Measurements from ENCODE around the gene RALGAPA1.

GRCh38 chr14:35531960-35532747, 276.9 kb downstream of the RALGAPA1 start:
- no peak for TF ChIP-seq EZH2phosphoT487 (IDR thresholded peaks at IDR 0.05; ENCODE audit: borderline replicate concordance, low read depth, low read length)
- TF ChIP-seq, protein P1, sequence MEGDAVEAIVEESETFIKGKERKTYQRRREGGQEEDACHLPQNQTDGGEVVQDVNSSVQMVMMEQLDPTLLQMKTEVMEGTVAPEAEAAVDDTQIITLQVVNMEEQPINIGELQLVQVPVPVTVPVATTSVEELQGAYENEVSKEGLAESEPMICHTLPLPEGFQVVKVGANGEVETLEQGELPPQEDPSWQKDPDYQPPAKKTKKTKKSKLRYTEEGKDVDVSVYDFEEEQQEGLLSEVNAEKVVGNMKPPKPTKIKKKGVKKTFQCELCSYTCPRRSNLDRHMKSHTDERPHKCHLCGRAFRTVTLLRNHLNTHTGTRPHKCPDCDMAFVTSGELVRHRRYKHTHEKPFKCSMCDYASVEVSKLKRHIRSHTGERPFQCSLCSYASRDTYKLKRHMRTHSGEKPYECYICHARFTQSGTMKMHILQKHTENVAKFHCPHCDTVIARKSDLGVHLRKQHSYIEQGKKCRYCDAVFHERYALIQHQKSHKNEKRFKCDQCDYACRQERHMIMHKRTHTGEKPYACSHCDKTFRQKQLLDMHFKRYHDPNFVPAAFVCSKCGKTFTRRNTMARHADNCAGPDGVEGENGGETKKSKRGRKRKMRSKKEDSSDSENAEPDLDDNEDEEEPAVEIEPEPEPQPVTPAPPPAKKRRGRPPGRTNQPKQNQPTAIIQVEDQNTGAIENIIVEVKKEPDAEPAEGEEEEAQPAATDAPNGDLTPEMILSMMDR (conservative IDR thresholded peaks at IDR 0.05; ENCODE audit: low read length) = no peak
